IPS-NIHi11 (cell line): ENCODE measurements around the gene GSTP1.
"Not testable (repeated sequence)": the region's sequence is repeated elsewhere in the genome, so short reads cannot be mapped to it uniquely, and the experiment has no call there.

Experiments
- DNase-seq: peaks from one replicate; pipeline ENCODE4 v3.0.0; 2012; ENCODE audit warnings: mixed read lengths, low spot score

Gene GSTP1

DNA sequence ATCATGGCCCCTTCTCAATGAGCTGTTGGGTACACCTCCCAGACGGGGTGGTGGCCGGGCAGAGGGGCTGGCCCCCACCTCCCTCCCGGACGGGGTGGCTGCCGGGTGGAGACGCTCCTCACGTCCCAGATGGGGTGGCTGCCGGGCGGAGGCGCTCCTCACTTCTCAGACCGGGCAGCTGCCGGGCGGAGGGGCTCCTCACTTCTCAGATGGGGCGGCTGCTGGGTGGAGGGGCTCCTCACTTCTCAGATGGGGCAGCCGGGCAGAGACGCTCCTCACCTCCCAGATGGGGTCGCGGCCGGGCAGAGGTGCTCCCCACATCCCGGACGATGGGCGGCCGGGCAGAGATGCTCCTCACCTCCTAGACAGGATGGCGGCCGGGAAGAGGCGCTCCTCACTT lies 14.4 kb downstream of the GSTP1 start:
- not testable (repeated sequence) for DNase-seq

DNA sequence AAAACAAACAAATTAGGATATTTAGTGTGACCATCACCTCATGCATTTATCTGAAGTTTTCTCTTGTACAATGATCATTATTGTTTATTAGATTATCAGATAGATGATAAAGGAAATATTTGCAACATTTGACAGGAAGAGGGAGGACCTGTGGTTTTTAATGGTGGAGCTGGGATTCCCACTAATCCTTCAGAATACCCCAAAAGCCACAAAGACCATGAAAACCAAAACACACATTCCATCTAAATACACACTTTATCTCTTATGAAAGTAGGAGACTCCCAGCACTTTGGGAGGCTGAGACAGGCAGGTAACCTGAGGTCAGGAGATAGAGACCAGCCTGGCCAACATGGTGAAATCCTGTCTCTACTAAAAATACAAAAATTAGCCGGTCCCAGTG lies 15.5 kb downstream of the GSTP1 start:
- DNase-seq = no peak

DNA sequence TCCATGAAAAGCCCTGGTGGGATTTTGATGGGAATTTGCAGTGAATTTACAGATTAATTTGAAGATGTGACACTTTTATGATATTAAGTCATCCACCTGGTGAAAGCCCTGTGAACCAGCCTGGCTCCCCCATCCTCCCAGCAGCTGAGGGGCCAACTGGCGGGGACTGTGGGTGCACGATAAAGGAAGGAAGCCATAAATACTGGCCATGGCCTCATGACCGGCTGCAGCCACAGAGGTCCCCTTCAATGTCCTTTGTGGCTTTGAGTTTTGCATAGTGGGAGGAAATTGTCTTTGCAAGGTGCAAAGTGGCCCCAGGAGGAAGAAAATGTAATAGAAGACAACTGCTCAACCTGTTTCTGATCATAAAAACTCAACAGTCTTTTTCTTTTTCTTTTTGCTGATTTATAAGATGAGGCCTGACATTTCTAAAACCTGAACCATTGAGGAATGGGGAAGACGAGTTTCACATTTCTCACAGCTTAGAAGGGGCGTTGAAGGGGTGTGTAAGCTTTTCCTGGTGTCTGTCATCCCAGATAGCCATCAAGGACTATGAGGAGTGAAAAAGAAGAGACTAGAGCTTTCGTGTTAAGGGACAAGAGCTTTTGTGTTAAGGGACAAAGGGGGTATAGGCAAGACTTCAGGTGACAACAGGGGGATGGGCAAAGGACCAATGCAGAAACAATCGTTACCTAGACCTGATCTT lies 16.9 kb downstream of the GSTP1 start:
- no peak for DNase-seq

DNA sequence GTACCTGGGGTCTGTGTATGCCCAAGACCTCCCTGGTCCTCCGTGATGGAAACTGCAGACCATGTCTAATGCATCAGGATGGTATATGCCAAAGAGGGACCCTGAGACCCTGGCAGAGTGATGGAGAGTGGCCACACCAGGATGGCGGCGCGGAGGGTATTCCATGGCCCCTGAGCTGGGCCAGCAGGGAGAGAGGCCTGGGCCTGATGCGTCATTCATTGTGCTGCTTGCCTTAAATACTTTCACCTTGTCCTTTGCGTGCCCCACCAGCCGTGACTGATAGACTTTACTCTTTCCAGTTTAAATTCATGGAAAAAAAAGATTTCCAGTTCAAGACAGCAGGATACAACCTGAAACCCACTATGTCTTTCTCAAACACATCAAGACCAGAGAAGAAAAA lies 17.5 kb downstream of the GSTP1 start:
- no peak for DNase-seq

DNA sequence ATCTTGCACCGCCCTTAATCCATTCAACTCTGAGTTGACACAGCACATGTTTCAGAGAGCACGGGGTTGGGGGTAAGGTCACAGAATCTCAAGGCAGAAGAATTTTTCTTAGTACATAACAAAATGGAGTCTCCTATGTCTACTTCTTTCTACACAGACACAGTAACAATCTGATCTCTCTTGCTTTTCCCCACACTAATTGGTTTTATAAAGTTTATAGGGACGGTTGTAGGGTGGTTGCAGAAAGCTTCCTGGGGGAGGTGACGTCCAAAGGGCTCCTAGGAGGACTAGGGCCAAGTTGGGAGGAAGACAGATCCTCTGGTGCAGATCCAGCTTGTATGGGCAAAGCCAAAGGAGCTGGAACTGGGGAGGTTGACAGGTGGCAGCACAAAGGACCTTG lies 20.5 kb downstream of the GSTP1 start:
- not testable (repeated sequence) for DNase-seq

DNA sequence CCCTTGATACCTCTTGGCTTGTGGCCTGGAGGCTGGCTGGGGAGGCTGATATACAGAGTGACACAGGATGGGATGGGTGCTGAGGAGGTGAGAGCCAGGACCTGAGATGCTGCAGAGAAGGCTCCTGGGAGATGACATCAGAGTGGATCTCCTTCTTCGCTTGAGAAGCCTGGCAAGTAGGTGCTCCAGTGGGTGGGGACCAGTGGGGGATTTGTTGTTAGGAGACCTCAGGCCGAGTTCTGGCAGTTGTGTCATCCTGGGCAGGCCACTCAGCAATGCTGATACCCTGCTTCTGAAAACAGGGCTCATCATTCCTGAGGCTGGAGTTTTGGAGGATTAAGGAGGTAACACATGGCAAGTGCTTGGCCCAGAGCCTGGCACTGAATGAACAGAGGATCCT lies 21.2 kb downstream of the GSTP1 start:
- no peak for DNase-seq

DNA sequence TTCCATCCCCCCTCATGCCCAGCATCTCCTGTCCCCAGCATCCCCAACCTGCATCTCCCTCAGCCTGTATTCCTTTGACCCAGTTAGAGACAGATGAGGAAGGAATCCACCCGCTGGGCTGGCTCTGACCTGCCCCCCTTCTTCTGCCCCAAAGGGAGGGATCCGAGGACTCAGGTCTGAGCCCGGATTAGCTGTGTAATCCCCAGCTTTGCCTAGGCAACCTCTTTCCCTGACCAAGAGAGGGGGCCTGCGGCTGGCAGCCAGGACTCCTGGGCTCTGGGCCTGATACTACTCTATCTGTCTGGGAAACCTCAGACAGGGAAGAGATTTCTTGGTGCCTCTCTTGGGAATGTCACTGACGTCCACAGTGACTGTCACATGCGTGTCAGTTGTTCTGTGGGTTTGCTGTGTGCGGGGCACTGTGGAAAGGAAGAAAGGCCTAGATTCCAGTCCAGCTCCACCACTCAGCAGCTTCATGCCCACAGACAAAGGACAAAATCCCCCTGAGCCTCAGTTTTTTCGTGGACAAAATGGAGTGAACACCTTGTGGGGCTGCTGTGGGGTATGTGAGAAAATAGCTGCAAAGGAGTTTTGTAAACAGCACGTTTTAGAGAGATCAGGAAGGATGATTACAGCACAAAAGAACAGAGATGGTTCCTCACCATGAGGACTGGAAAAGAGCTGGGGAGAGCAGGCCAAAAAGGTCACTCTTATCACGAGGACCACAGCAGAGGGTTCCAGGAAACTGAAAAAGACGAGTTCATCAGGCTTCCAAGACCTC lies 21.8 kb downstream of the GSTP1 start:
- DNase-seq = no peak

DNA sequence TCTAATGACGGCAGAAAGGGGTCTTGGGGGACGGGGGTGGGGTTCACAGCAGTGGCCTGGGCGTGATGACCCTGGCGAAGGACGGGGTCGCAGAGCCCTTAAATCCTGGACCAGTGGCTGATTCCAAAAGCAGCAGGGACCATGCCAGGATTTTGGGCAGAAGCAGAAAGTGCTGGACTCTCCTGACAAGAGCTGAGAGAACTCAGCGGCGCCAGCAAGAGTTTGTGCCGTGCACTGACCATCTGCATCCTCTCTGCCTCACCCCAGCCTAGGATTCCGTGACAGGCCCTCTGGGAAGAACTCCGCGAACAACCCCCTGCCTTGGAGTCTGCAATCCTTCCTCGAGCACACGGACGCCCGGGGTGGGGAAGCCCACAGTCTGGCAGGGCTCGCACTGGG lies 22.5 kb downstream of the GSTP1 start:
- DNase-seq = no peak

DNA sequence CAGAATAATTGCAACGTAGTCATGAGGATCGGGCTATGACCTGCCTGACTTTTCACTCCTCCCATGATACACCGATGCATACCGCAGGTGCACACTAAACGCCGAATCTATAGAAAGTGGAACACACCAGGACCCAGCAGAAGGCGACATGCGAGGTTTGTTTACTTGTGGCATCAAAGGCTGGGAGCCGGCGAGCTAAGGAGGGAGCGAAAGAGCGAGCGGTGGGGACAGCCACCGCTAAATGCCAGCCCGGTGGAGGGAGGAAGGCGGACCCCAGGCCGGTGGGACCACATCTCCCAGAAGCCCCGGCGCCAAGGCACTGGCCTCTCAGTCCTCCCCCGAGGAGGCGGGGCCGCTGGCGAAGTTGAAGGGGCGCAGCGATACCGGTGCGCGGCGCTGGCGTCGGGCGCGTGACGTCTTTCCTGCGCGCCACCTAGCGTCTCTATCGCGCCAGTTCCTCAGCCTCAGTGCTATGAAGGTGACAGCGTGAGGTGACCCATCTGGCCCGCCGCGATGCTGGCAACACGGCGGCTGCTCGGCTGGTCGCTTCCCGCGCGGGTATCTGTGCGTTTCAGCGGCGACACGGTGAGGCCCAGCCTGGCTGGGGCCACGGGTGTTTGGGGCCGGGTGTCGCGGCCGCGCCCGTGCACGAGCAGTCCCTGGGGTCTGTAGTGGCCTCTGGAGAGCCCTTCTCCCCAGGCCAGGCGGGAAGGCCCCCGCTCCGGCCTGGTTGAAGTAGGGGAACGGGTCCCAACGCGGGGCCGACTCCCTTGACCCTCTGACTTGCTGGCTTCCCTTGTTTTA lies 23.1 kb downstream of the GSTP1 start, which contains the start of gene NDUFV1:
NDUFV1 (plus strand) TSS at position 445 of the 804 bp plus-strand sequence; CDS start at position 514, 69 bp downstream.
- peak; percentile 95 for DNase-seq

DNA sequence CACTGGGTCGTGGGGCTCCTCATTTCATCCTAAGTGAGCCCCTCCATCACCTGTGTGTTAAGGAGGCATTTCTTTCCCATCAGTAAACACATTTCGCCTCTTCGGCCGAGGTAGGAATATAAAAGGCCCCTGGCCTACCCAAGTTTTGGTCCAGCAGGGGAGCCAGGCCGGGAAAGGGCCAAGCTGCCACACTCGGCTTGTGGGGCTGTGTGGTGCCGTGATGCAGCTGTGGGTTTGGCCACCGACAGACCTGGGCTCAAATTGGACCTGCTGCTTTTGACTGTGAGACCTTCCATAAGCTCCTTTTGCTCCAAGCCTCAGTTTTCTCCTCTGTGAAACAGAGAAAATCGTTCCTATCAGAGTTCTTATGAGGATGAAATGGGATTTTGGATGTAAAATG lies 23.9 kb downstream of the GSTP1 start:
- DNase-seq = no peak

DNA sequence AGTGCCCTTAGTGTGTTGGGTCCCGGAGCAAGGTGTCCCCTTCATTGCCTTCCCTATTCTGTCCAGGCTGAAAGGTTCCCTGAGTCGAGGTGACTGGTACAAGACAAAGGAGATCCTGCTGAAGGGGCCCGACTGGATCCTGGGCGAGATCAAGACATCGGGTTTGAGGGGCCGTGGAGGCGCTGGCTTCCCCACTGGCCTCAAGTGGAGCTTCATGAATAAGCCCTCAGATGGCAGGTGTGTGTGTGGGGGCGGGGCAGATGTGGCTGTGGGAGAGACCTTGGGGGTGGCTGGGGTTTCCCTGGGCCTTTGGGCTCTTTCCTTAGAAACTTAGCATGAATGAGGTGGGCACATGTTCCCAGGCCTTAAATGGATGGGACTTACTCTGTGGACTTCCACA lies 24.9 kb downstream of the GSTP1 start:
- DNase-seq = no peak

DNA sequence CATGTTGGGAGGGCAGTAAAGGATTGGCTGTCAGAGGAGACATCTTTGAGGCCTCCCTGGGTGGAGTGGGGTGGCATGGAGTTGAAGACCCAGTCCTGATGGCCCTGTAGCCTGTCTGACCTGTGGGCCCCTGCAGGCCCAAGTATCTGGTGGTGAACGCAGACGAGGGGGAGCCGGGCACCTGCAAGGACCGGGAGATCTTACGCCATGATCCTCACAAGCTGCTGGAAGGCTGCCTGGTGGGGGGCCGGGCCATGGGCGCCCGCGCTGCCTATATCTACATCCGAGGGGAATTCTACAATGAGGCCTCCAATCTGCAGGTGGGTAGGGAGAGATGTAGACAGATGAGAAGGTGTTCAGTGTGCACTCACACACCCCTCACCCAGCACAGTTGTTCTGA lies 25.7 kb downstream of the GSTP1 start:
- no peak for DNase-seq

DNA sequence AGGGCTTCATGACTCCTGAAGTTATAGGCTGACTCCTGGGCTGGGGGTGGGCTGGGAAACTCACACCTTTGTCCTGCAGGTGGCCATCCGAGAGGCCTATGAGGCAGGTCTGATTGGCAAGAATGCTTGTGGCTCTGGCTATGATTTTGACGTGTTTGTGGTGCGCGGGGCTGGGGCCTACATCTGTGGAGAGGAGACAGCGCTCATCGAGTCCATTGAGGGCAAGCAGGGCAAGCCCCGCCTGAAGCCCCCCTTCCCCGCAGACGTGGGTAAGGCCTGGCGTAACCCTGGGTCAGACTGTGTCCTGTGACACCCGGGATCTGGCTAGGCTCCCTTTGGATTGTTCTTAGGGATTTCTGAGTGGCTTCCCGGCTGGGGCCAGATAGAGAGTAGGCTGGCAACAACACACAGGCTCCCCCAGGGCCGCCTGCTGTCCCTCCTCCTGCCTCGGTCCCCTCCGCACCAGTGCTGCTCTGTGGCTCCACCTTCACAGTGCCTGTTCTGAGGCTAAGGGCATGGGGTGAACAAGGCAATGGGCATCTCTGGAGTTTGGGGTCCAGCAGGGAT lies 26.8 kb downstream of the GSTP1 start:
- DNase-seq = no peak

DNA sequence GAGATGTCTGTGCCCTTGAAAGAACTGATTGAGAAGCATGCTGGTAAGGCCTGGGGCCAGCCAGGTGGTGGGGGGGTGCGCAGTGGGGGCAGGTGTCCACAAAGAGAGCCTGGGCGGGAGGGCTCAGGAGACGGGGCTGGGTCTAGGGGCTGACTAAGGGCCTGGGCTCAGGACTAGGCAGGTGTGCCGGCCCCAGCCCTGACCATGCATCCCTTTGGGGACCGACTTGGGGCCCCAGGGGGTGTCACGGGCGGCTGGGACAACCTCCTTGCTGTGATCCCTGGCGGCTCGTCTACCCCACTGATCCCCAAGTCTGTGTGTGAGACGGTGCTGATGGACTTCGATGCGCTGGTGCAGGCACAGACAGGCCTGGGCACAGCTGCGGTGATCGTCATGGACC lies 27.6 kb downstream of the GSTP1 start:
- no peak for DNase-seq

DNA sequence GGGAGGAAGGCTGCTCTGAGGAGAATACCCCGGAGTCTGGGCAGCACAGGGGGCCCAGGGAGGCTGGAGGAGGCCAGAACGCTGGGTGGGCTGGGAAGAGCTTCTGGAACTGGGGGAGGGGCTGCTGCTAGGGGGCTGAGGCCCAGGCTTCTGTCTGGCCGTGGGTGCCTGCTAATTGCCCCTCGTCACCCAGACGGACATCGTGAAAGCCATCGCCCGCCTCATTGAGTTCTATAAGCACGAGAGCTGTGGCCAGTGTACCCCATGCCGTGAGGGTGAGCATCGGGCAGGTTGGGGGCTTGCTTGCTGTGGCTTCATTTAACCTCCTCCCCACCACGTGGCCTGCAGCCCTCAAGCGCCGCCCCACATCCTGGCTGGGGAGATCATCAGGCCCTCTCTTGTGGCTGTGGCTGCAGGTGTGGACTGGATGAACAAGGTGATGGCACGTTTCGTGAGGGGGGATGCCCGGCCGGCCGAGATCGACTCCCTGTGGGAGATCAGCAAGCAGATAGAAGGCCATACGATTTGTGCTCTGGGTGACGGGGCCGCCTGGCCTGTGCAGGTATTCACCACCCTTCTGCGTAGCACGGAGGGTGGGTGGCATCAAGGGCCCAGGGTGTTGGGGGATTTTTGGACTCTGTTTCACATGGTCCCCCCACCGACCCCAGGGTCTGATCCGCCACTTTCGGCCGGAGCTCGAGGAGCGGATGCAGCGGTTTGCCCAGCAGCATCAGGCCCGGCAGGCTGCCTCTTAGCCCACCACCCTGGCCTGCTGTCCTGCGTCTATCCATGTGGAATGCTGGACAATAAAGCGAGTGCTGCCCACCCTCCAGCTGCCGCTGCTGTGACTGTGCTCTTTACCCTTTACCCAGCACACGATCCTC lies 28.3 kb downstream of the GSTP1 start:
- no peak for DNase-seq

DNA sequence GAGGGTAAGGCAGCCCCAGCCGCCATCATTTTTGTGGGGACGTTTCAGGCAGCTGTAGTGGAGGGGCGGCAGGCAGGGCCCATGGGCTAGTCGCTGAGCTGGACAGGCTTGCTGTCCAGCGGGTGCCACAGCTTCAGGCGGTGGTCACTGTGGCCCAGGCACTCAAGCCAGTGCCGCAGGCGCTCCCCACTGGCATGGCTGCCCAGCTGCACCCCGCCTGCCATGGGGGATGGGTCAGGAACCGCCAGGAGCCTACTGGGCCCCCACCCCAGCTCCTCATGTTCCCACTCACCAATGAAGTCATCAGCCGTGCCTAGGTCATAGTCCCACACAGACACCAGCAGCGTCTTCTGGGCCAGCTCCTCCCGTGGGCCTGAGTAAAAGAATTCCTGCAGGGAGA lies 29.1 kb downstream of the GSTP1 start:
- no peak for DNase-seq

DNA sequence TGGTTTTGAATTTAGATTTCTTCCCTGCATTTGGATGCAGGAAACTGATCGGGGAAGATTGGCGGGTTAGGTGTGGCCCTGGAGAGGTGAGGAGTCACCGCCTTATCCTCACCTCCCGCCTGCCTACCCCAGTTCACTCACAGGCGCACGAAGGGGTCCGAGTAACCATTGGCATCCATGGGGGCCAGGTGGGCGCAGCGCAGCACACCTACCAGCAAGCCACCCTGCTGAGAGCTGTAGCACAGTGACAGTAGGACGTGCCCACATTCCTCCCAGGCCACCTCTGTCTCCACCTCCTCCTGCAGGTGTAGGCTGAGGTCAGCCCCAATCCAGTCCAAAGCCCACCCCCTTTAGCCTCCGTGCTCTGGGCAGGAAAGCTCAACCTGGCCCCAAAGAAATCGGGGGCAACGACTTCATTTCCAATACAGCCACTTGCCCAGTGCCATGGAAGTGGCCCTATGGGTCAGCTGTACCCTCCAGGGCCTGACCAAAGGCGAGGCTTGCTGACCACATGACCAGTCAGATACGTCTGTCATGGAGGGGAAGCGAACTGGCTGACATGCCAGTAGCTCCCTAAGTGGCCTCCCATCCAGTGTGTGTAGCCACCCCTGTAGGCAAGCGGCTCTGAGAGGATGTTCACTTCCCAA lies 29.8 kb downstream of the GSTP1 start:
- no peak for DNase-seq

DNA sequence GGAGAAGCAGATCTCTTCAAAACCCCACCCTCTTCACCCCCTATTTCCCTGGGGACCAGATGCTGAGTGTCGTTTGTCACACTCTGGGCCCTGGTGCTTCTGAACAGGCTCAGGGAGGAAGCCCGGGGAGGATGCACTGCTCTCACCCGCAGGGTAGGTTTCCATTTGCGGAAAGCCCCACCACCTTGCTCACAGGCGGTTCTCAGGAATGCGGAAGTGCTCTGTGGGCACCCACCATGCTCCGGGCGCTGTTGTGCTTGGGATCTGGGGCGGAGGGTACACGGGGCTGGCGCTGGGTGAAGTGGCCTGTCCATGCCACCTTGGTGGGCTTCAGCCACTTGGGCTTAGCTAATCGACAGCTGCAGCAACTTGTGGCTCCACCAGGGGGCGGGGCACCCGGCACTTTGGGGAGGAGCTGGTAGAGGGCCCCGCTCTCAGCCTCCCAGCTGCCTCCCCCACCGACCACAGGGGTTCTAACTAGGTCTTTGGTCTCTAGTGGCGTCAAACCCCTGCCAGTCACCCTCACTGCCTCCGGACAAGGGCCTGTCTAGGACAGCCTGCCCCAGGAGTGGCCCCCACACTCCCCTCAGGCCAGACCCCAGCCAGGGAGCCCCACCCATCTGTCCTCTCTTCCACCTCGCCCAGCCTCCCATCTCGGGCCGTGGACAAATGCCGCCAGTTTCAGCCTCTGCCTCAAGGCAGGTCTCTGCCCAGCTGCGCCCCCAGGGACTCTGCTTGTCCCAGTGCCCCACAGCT lies 30.5 kb downstream of the GSTP1 start:
- peak; percentile 71 for DNase-seq

DNA sequence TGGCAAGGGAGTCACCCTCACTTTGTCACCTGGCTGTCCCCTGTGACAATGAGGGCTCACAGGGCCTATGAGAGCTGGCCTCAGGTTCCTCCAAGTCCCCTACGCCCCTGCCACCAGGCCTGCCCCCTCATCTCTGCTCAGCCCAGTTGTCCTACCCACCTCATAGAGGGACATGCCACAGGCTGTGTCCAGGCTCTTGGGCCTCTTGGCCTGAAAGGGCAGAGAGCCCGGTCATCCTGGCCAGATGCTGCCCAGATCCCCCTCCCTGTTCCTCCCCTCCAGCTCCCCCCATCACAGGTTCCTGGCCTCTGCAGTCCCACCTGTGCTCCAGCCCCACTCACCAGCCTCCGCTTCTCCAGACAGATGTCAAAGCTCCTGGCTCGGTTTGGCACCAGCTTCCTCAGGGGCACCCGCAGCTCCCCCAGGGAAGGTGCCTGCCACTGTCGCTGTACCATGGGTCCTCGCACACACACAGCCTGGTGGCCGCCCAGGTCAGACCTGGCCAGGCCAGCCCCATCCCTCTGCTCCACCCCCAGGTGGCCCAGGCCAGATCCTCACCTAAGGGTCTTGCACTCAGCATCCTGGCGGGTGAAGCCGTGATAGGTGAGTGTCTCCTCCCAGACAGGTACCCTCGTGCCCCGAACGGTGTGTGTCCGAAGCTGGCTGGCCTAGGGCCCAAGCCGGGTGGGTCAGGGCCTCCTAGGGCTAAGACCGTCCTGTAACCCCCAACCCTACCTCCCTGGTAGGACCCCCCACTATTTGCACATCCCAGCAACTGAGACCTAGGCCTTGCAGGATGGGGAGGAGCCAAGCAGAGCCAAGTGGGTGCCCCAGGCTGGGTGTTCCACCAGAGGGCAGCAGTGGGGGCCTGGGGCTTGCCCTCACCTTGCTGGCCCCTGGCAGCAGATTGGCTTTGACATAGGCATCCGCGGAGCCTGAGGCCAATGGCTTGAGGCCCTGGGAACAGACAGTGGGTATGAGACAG lies 31.4 kb downstream of the GSTP1 start:
- DNase-seq = peak; percentile 74
